HG02763 (cell line): Measurements from ENCODE around the gene SPIC.

Experiments used
- ATAC-seq: cut with Tn5 transposase; IDR thresholded peaks from one replicate; pipeline ENCODE4 v1.9.1; 2021; ENCODE audit warnings: mild to moderate bottlenecking, moderate library complexity; ENCODE audit not compliant: unreplicated experiment

Gene SPIC

GRCh38 chr12:101527682-101528081 is 52.5 kb downstream of the SPIC start:
- no peak for ATAC-seq

GRCh38 chr12:101536069-101536674 is 61.0 kb downstream of the SPIC start:
- no peak for ATAC-seq
